GM12865 (cell line): Measurements from ENCODE around the gene TOM1.
A peak's percentile ranks its signal among the peaks of the same experiment; 100 is the strongest.

ENCODE experiments used
- DNase-seq: peaks from one replicate; pipeline ENCODE4 v3.0.0; 2010; ENCODE audit warnings: low read depth
- H3K4me3 ChIP-seq: 2 replicates; pipeline ENCODE4 v1.5.1; 2011; ENCODE audit warnings: mild to moderate bottlenecking, low read depth, low read length, control low read depth
- TF ChIP-seq, protein P1 (sequence below): IDR thresholded peaks from 2 replicates; pipeline ENCODE4 v1.5.1; 2011; ENCODE audit warnings: low read length, control low read depth, low read depth, inconsistent platforms; ENCODE audit not compliant: insufficient read depth; ENCODE audit errors: missing control alignments

The TOM1 gene

GRCh38 chr22:35299673-35300499 is at the start of gene TOM1:
Gene TOM1, plus strand, starts transcription at chr22:35299894. Its CDS starts 35 bp downstream, at chr22:35299929.
- peak; percentile 99 for DNase-seq
- TF ChIP-seq, protein P1, sequence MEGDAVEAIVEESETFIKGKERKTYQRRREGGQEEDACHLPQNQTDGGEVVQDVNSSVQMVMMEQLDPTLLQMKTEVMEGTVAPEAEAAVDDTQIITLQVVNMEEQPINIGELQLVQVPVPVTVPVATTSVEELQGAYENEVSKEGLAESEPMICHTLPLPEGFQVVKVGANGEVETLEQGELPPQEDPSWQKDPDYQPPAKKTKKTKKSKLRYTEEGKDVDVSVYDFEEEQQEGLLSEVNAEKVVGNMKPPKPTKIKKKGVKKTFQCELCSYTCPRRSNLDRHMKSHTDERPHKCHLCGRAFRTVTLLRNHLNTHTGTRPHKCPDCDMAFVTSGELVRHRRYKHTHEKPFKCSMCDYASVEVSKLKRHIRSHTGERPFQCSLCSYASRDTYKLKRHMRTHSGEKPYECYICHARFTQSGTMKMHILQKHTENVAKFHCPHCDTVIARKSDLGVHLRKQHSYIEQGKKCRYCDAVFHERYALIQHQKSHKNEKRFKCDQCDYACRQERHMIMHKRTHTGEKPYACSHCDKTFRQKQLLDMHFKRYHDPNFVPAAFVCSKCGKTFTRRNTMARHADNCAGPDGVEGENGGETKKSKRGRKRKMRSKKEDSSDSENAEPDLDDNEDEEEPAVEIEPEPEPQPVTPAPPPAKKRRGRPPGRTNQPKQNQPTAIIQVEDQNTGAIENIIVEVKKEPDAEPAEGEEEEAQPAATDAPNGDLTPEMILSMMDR = no peak

GRCh38 chr22:35250156-35250555 is 49.5 kb upstream of the TOM1 start:
- H3K4me3 ChIP-seq = no peak overlapping the region
- no peak for DNase-seq
- TF ChIP-seq, protein P1 = no peak

More at GRCh38 chr22:35299673-35300499, at the start of gene TOM1:
- H3K4me3 ChIP-seq = peak within 1 kb of the TSS; percentile 78

DNA sequence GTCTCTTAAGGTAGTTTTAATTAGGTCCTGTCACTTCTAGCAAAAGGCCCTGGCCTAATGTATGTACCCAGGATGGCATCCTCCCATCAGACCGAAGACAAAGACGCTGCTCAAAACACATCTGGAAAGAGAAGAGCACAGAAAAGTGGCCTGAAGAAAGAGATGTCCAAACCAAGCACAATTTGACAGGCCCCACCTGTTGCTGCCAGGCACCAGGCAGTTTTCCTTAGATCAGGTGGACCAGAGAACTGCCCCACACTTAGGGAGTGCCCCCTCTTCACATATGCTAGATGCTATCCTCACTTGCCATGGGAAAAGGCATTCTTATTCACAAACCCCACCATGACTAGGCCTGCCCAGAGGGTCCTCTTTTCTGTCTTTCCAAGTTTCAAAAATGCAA is 45.7 kb upstream of the TOM1 start:
- DNase-seq = no peak
- TF ChIP-seq, protein P1 = no peak
- H3K4me3 ChIP-seq = no peak overlapping the region

- DNase-seq = no peak
- TF ChIP-seq, protein P1 = no peak
- H3K4me3 ChIP-seq = peak overlapping the region; percentile 87
Measured at GRCh38 chr22:35257002-35257320, 42.7 kb upstream of the TOM1 start.

DNA sequence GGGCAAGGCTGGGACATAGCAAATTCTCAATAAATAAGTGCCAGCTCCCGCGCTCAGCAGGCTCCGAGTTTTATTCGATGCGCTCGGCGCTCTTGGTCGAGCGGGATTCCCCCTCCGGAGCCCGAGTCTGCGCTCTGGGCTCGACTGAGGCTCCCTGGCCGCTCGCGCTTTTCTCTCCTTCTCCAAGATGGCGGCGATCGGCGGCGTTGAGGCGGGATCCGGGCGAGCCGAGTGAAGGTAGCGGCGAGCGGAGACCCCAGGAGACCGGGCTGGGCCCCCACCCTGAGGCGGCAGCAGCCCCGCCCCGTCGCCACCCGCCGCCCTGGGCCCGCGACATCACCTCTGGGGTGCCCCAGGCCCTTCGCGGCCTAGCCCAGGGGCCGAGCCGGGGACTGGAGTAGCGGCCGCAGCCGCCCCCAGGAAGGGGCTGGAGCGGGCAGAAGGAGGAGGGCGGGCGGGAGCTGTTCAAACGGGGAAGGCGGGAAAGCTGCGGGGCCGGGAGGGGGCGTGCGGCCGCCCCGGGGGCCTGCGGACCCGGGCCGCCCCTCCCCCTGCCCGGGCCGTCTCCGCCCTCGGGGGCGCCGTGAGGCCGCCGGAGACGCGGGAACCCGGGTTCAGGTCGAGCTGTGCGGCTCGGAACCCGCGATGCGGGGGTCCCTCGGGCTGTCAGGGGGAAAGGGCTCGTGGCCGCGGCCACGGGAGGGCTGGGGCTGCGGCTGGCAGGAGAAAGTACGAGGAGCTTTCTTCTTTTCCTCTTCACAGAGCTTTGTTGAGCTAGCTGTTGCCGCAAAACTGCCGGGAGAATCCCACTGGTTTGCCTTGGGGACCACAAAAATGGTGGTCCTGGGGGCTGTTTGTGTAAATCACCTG is 42.1 kb upstream of the TOM1 start, which contains the start of gene HMGXB4:
HMGXB4 (plus strand) TSS at position 173 of the 870 bp plus-strand sequence. CDS start 4,898 bp downstream, outside the sequence.
- TF ChIP-seq, protein P1 = peak; percentile 19
- peak within 1 kb of the TSS; percentile 87 for H3K4me3 ChIP-seq
- DNase-seq = peak; percentile 94

DNA sequence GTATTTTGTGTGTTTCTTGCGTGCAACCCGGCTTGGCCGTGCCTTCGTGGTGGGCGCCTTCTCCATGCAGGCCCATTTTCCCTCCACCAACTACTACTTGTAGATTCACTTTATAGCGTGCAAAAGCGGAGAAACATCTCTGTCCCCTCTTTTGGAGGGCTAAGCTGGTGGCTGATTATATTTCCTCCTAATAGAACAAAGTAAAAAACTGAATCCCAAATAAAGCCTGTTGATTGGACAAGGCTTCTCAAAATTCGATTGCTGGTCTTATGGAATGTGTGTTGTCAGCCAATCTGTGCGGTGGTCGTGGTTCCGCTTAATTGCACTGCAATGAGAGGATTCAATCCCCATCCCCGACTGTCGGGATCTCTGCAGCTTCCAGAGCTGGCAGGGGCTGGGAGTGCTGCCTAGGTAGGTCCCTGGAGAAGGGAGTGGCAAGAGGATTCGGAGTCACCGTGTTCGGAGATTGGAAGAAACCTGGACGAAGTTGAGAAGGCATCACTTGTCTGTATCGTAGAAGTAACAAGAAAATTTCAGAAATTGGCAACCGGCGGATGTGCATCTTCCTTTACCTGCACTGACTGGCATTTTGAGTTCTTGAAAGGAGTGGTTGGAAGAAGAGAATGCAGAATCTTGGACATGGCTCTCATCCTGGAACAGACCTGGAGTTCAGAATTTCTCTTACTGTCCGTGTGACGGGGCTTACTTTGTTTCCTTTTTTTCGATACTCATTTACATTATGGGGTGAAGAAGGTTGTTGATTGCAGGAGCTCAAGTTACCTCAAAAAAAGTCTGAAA is 41.3 kb upstream of the TOM1 start:
- TF ChIP-seq, protein P1 = no peak
- H3K4me3 ChIP-seq = peak overlapping the region; percentile 87
- peak; percentile 2 for DNase-seq
